Activated gamma-delta T cell treated with anti-CD3 and anti-CD28 coated beads, Interleukin-2, amount 50 U/mL, for 16 hours (primary cell): Measurements from ENCODE around the gene TTC3.
"Not testable (repeated sequence)": the region's sequence is repeated elsewhere in the genome, so short reads cannot be mapped to it uniquely, and the experiment has no call there.

Experiments
- DNase-seq: peaks from one replicate; pipeline ENCODE4 v3.0.0-alpha.2; 2020; ENCODE audit warnings: low read depth

Gene TTC3, protein sequence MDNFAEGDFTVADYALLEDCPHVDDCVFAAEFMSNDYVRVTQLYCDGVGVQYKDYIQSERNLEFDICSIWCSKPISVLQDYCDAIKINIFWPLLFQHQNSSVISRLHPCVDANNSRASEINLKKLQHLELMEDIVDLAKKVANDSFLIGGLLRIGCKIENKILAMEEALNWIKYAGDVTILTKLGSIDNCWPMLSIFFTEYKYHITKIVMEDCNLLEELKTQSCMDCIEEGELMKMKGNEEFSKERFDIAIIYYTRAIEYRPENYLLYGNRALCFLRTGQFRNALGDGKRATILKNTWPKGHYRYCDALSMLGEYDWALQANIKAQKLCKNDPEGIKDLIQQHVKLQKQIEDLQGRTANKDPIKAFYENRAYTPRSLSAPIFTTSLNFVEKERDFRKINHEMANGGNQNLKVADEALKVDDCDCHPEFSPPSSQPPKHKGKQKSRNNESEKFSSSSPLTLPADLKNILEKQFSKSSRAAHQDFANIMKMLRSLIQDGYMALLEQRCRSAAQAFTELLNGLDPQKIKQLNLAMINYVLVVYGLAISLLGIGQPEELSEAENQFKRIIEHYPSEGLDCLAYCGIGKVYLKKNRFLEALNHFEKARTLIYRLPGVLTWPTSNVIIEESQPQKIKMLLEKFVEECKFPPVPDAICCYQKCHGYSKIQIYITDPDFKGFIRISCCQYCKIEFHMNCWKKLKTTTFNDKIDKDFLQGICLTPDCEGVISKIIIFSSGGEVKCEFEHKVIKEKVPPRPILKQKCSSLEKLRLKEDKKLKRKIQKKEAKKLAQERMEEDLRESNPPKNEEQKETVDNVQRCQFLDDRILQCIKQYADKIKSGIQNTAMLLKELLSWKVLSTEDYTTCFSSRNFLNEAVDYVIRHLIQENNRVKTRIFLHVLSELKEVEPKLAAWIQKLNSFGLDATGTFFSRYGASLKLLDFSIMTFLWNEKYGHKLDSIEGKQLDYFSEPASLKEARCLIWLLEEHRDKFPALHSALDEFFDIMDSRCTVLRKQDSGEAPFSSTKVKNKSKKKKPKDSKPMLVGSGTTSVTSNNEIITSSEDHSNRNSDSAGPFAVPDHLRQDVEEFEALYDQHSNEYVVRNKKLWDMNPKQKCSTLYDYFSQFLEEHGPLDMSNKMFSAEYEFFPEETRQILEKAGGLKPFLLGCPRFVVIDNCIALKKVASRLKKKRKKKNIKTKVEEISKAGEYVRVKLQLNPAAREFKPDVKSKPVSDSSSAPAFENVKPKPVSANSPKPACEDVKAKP (N-terminal part only)

DNA sequence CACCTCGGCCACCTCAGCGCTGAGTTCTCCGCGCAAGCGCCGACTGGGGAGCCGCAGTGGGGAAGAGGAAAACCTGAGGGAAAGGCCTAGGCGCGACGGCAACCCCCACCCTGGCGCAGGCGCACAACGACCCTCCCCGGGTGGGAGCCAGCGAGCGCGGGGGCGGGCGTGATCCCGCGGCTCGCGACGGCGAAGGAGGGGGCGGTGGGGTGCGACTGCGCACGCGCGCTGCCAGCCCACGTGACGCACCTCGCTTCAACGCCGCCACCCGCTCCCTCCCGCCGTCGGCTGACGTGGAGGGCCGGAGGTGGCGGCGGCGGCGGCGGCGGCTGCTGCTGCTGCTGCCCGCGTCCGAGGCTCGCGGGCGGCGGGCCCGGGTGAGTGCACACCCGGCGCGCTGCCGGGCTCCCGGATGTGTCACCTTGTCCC, at the start of gene TTC3, which contains the start of gene PIGP:
TSS of gene TTC3 (plus strand) at position 267 of the 429 bp plus-strand sequence. CDS start 14,004 bp downstream, outside the sequence.
TSS of gene PIGP (minus strand) at position 84 of the 429 bp plus-strand sequence. CDS start 556 bp downstream, outside the sequence.
- peak; percentile 96 for DNase-seq

DNA sequence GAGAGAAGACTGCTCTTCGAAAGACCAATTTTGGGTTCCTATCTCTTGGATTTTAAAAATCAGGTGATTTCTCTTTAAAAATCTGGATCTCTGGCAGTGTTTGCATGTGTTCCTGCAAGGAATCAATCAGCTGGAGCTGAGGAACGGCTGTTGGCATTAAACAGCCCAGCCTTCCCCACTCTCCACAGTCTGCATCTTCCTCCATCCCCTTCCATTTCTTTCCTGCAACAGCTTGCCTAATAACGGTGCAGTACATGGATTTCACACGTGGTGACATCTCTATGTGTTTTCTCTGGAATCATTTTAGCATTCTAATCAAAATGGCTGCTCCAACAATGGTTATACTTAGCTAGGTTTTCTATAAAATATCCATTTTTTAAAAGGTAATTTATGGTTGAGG, 46.6 kb upstream of the TTC3 start:
- DNase-seq, result no peak

DNA sequence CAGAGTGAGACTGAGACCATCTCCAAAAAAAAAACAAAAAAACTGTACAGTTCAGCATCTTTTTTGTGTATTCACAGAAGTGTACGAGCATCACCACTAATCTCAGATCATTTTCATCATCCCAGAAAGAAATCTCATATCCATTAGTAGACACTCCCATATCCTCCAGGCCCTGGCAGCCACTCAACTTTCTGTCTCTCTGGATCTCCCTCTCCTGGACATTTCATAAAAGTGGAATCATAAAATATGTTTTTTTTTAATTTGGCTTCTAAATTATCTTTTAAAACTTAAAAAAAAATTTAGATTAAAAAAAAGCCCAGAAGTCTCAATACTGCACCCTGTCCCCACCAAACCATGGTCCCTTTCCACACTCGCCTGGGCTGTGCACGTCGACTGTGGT, 44.5 kb upstream of the TTC3 start:
- no peak for DNase-seq

DNA sequence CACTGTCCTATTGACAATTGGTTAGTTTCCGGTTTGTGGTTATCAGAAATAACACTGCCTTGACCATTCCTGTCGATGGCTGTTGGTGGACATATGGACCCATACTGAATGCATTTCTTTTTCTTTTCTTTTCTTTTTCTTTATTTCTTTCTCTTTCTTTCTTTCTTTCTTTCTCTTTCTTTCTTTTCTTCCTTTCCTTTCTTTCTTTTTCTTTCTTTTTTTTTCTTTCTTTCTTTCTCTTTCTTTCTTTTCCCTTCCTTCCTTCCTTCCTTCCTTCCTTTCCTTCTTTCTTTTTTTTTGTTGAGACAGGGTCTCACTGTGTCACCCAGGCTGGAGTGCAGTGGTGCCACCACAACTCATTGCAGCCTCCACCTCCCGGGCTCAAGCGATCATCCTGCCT, 42.2 kb upstream of the TTC3 start:
- no peak for DNase-seq

DNA sequence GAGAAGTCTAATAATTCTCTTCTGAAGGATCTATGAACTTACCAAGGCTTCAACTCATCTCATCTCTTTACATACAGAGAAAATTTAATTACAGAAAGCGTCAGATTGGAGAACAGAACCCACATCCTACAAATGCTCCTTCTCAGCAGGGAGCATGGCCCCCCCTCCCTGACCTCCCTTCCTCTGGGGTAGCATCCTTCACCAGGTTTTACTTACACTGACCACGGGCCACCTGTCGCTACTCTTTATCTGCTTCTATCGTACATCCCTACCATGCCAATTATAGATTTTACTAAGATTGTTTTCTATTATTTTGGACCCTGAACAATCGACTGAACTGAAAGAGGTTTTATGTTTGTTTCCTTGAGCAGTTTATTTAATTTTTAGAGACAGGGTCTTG, 40.8 kb upstream of the TTC3 start:
- no peak for DNase-seq

DNA sequence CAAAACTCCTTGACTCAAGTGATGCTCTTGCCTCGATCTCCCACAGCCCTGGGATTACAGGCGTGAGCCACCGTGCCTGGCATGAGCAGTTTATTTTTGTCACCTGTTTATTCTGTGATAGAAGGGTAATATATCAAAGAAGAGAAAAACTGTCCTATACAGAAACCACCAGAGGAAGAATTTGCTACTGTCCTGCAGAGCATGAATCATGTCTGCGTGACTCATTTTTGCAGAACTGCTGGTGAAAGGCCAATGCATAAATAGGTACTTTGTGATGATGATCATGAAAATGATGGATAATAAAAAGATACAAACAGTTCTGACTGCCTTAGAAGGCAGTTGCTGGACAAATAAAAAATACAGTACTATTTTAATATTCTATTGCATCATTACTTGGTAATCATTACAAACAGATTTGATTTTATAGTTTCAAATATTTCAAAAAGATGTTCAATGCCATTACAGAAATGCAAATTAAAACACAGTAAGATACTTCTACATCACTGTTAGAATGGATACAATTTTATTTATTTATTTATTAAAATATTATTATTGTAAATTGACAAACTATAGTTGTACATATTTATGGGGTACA, 40.1 kb upstream of the TTC3 start:
- DNase-seq, result no peak

DNA sequence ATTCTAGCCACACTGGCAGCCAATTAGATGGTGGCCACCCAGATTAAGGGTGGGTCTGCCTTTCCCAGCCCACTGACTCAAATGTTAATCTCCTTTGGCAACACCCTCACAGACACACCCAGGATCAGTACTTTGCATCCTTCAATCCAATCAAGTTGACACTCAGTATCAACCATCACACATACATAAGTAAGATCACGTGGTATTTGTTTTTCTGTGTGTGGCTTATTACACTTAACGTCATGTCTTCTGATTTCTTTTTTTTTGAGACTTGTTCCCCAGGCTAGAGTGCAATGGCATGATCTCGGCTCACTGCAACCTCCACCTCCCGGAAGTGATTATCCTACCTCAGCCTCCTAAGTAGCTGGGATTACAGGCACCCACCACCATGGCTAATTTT, 38.7 kb upstream of the TTC3 start:
- DNase-seq, result not testable (repeated sequence)

DNA sequence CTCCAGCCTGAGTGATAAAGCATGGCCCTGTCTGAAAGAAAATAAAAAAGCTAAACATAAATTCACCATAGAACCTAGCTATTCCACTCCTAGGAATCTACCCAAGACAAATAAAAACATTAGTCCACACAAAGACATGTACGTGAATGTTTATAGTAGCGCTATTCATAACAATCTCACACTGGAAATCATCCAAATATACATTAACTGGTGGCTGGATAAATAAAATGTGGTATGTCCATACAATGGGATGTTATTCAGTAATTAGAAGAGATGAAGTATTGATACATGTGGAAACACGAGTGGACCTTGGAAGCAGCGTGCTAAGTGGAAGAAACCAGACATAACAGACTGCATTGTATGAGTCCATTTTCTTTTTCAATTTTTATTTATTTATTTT, 36.9 kb upstream of the TTC3 start:
- DNase-seq, result no peak

DNA sequence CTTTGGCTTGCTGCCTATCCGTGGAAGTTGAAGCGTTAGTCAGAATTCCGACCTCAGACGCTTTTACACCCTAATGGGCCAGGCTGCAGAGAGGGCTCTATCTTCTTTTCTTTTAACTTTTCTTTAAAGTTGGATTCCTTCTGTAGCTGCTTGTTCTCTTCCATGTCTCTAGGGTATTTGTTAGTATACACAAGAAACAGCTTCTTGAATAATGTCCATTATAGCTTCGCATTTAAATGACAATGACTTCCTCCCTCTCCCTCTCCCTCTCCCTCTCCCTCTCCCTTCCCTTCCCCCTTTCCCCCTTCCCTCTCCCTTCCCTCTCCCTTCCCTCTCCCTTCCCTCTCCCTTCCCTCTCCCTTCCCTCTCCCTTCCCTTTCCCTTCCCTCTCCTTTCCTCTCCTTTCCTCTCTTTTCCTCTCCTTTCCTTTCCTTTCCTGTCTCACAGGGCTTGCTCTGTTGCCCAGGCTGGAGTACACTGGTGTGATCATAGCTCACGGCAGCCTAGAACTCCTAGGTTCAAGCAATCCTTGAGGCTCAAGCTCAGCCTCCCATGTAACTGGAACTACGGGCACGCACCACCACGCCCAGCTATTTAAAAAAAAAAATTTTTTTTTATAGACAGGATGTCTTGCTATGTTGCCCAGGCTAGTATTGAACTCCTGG, 33.5 kb upstream of the TTC3 start:
- DNase-seq, result no peak

DNA sequence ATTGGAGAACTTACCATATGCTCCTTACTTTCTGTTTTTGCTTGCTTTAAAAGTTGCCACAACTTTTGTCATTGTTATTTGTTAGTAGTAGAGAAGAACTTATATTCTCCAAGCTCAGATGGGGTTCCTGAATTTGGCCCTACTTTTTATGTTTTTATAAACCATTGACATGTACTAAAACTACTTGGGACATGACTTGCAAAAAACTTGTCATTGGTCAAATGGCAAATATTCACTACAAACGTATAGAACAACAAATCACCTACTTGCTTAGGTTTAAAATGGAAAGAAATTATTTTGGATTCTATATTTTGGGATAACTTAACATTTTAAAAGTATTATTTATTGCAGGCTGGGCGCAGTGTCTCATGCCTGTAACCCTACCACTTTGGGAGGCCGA, 32.8 kb upstream of the TTC3 start:
- DNase-seq, result no peak

DNA sequence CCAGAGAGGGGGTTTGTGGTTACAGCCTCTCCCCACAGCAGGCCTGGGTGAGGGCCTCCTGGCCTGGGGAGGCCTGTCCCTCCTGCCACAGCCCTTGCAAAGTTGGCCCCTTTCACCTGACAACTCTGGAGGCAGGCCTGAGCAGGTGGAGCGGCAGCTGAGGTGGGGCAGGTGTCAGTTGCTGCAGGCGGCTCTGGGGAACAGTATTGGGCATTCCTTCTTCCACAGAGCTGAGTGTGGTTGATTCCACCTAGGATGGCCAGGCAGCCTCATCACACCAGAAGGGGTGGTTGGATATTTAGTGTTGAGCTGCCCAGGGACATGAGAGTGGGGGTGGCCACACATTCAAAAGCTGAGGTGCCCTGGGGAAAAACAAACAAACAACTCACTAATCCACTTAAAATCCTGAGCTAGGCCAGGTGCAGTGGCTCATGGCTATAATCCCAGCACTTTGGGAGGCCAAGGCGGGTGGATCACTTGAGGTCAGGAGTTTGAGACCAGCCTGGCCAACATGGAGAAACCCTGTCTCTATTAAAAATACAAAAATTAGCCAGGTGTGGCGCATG, 31.3 kb upstream of the TTC3 start:
- DNase-seq, result no peak

DNA sequence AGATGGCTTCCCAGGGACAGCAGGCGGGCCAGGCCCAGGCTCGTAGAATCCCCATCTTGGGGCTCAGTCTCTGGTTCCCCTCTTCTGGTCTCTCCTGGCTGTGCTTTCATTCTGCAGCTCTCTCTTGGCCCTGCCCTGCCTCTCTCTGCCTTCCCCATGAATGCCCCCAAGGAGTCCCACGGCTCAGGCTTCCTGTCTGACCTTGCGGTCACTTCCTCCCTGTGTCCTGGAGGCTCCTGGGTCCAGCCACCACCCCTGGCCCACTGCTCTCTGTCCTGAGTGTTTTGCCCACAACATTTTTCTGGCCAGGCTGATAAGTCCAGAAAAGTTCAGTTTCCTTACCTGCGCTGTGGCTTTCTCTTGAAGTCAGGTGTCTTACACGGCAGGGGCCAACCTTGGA, 29.2 kb upstream of the TTC3 start:
- no peak for DNase-seq

DNA sequence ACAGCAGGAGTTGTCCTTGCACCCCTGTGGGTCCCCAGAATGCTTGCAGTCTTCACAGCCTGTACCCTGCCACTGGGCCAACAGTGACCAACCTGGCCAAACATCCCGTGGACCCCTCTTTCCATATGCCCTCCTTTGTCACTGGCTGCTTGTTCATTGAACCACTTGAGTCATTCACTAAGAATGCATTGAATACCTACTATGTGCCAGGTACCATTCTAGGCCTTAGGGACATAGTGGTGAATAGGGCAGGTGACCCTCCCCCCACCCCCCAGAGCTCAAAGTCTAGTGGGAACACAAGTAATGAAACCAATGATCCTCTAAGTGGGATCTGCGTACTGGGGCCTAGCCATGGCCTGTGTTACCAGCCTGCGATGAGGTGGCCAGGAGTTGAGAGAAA, 28.4 kb upstream of the TTC3 start:
- no peak for DNase-seq

DNA sequence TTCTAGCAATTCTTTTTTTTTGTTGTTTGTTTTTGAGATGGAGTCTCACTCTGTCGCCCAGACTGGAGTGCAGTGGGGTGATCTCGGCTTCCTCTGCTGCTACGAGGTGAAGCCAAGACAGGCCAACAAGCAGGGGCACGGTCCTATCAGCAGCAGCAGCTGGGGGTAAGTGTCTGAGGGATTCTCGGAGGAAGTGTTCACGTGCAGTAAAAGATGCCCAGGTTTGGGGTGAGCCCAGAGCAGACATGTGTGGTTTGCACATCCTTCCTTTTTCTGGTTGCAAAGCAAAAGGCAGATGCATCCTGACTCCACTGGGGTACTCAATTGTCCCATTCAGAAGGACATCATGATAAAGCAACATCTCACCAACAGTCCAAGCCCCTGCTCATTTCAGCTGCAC, 27.9 kb upstream of the TTC3 start:
- DNase-seq, result no peak

DNA sequence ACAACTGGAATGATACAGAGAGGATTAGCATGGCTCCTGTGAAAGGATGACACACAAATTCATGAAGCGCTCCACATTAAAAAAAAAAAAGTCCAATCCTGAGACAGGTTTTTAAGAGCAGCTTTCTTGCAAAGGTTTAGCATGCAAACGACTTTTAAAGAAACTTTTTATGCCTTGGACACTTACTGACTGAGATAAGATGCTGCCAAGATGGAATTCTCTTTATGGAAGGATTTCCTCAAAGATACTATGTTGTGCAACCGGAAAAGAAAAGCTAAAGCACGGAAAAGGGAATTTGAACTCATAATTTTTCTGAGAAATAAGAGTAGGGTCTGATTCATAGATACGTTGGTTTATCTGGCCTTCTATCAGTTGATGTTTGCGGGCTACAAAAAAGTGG, 27.5 kb upstream of the TTC3 start:
- DNase-seq, result no peak

DNA sequence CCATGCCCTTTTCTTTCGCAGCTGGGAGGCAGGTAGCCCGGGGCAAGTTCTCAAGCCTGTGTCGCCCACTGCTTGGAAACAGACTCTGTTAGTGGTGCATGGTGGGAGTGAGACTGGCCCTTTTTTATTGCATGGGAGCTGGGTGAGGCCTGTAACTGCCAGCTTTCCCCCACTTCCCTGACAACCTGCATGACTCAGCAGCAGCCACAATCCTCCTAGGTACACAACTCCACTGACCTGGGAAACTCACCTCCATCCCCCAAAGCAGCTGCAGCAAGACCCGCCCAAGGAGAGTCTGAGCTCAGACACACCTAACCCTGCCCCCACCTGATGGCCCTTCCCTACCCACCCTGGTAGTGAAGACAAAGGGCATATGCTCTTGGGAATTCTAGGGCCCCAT, 26.0 kb upstream of the TTC3 start:
- no peak for DNase-seq

DNA sequence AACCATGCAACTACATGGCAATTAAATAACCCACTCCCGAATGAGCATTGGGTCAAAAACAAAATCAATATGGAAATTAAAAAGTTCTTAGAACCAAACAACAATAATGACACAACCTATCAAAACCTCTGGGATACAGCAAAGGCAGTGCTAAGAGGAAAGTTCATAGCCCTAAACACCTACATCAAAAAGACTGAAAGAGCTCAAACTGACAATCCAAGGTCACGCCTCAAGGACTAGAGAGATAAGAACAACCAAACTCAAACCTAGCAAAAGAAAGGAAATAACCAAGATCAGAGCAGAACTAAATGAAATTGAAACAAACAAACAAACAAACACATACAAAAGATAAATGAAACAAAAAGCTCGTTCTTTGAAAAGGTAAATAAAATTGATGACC, 23.3 kb upstream of the TTC3 start:
- not testable (repeated sequence) for DNase-seq

DNA sequence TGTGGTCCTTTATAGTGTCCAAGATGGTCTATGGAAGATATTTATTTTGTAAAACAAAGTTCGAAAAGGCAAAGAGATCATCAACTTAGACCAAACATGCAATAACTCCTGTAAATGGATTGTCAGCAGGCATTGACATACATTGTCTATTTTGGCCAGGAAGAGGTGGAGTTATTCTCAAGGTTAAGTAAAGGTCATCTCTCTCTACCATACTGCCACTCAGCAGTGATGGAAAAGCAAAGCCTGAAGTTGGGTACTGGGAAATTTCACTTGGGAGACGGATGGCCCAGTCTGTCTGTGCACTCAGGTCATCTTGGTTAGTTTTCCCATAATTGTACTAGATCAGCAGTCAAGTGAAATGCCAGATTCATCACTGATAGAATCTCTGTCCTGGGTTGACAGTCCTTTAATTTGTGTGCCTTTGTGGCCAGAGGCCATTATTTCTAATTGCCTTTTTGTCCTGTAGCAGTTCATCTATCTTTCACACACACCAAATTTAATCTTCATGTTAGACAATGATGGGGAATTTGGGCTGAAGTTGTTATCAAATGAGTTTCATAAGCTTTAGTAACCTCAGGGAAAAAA, 17.7 kb upstream of the TTC3 start:
- DNase-seq, result no peak

DNA sequence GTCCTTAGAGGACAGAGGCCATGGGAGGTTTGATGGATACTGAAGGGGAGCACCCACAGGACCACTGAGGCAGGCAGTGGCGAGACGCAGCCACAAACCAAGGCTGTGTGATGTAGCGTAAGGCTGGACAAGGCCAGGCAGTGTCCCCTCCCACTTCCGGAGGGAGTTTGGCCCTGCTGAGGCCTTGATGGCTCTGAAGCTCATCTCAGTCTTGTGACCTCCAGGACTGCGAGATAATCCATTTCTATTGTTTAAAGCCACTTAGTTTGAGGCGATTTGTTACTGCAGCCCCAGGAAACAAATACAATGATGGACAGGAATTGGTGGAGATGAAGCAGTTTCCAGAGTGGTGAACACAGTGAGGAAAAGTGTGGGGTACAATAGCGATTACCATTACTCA, 15.4 kb upstream of the TTC3 start:
- no peak for DNase-seq

DNA sequence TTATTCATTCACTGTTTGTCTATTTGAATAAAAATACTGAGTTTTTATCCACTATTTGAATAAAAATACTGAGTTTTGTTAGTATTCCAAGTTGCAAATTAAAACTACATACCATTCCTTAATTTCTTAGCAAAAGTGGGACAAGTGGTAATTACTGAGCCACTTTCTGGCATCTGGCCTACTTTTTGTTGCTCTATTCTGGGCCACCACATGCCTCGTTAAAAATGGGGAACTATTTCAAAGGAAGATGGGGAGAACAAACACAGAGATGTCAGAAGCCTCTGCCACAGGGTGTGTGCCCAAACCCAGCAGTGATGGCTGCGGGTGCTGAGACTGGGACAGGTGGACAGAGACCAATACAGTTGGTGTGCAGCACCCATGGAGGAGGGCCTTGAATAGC, 14.8 kb upstream of the TTC3 start:
- DNase-seq, result no peak

DNA sequence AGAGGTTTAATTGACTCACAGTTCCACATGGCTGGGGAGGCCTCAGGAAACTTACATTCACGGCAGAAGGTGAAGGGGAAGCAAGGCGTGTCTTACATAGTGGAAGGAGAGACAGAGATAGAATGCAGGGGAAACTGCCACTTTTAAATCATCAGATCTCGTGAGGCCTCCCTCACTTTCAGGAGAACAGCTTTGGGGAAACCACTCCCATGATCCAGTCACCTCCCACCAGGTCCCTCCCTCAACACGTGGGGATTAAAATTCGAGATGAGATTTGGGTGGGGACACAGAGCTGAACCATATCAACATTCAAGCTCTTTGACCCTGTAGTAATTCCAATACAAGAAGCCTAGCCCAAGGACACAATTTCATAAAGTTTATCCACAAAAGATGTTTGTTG, 13.9 kb upstream of the TTC3 start:
- no peak for DNase-seq
